AG08395 (cell line): ENCODE measurements around the gene XIRP2.
A peak's percentile ranks its signal among the peaks of the same experiment; 100 is the strongest.
"Not testable (repeated sequence)": the region's sequence is repeated elsewhere in the genome, so short reads cannot be mapped to it uniquely, and the experiment has no call there.

ENCODE experiments used
- DNase-seq: peaks from one replicate; pipeline ENCODE4 v3.0.0; 2012; ENCODE audit warnings: mixed read lengths, low spot score

XIRP2 gene

DNA sequence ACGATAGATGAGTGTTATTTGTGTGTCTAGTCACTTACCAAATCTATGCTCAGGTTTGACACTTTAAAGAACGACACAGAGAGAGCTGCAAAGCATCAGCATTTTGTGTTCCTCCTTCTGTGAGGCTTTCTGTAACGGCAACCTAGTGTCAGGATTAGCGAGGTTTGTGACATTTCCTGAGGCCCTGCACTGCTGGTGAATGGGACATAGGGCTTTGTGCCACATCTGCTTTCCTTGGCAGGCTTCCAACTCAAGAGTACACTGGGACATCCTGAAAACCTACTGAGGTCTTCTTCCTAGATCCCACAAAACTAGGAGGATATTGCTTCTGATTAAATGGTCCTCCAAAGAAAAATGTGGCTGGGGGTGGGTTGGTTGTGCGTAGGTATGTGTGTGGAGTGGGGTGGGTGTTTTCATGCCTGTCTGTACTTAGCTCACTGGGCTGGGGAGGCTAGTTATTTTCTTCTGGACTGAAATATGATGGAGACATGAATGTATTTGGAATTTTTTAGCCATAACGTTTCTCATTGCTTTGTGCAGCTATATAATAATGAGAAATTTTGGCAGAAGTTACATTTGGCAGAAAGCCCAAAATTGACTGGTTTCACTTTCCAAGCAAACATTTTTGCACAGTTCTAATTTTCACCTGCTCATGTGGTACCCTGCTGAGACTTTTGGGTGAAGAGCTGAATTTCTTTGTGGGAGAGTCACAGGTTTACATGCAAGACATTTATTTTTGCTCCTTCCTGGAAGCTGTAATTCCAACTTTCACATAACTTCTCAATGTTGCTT lies 308.4 kb downstream of the XIRP2 start:
- DNase-seq: no peak

DNA sequence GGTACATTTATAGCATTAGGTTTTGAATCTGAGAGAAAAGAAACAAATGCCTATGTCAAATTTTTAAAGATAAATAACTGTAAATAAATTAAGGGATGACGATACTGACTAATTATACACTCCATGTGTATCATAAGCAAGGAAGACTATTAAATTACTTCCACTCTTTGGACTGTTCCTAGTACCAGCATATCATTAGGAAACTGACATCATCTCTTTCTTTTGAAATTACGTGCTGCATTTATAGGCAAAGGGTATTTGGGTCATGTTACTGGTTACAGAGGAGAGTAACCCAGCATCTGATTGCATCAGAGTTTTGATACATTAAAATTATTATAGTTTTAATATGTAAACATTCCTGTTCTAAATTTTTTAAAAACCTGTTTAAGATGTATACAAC lies 309.7 kb downstream of the XIRP2 start:
- no peak for DNase-seq

DNA sequence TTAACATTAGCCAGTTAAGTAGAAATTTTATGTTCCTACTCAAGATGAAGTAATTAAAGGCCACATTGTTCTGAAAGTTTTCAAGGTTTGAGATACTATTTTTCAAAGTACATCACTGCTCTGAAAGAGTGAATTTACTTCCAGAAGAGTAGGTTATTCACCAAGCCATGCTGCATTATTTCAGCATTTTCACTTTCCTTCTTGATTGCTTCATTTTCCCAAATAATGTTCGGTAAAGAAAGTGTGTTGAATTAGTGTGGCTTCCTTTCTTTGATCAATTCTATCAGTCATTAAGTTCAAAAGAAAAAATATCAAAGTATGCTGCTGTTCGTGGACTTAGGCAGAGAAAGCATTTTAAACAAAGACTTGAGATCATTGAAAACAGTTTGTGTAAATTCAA lies 310.3 kb downstream of the XIRP2 start:
- DNase-seq: no peak

DNA sequence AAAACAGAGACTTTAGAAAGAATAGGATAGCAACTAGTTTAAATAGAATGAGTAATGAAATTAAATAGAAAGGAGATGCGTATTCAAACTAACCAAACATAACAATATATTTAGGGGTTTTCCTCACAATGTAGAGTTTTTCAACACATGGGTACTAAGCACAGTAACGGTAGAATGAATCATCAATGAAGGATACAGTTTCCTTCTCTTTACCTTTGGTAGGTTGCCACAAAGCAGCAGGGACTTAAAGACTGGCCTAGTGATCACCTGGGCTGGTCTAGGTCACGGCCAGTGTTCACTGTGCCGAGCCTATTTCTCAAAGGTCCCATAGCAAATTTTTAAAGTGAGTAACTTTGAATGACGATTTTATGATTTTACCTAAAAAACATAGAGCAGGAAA lies 311.7 kb downstream of the XIRP2 start:
- DNase-seq: no peak

DNA sequence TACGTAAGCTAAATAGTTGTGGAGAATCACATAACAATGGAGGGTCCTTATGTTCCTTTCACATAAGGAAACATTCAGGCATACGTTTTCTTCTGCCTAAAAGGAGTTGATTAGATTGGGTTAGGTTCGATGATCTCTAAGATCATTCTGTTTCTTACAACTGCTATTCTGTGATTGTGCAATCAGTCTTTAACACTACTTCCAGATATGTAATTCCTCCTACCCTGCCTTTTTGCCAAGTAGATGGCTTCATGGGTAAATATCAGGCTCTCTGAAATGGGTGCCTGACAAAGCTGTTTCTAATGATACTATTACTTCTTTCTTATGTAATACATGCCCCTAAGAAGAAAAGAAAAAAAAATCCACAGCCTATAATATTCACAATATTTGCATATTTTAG lies 321.5 kb downstream of the XIRP2 start:
- DNase-seq: no peak

DNA sequence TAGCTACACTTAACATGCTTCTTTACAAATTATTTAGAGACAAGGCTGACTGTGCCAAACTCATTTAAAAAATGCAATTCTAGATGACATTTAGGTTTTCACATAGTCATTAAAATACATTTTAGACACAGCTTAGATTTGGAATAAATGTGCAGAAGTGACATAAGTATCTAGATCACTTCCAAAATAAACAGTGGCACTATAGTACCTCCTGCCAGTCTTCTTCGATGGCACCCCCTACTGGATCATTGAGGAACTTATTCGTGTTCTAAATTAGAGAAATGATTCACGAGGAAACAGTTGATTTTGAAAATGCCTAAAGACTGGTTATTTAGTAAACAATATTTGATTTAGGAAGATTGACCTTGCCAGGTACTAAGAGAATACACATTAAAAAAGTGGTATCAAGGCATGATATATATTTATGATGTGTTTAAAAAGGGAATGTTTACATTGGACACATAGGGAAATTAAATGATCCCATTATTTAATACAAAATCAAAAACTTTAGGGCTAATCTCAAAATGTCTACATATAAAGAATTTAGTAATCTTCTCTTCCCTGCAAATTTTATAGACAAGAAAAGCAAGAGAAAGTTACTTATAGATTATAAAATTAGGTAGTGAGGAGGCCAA lies 323.9 kb downstream of the XIRP2 start:
- no peak for DNase-seq

DNA sequence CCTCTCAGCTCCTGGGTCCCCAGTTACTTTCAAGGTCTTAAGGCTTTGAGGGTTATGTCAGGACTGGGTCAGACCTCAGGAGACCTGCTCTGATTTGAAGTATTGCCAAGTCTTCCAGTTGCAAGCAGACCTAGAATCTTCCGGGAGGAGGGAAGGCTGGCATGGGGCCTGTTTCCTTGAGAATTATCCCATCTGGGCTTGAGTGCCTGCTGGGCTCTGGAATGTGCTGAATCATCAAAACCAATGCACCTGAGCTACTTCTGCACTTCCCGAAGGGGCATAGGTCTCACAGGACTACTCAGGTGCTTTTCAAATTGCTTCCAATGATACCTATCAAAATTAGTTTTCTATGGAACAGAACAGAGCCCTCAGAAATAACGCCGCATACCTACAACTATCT lies 327.3 kb downstream of the XIRP2 start:
- DNase-seq: no peak

DNA sequence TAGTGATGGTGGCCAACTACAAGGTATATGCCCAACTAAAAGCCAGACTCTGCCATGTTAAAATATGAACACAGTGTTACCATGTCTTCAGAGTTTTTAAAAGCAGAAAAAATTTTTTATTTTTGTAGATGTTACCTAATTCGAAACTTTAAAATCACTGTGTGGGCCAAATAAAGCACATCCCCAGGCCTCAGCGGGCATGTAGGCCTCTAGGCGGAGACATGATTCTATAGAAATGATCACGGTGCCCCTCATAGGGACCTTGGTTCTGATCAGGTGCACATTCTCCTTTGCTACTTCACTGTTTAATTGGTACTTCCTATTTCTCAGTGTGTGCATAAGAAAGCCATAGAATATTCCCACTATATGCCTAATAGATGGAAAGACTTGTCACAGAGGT lies 349.2 kb downstream of the XIRP2 start:
- no peak for DNase-seq

DNA sequence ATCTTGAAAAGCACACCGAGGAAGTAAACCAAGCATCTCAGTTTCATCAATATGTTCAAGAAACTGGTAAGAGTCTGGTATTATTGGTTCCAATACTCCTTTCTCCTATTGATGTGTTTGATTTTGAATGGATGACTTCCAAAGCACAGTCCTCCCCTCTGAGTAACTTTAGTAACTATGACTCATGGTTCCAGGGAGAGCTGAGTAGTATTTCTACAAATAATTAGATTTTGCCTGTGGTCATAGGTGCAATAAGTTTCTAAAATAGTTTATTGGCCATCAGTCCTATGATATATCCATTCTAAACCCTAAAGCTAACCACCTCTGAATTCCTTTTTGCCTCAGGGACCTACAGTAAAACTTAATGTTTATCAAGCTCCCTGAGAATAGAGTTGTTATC lies 352.4 kb downstream of the XIRP2 start:
- DNase-seq: no peak

DNA sequence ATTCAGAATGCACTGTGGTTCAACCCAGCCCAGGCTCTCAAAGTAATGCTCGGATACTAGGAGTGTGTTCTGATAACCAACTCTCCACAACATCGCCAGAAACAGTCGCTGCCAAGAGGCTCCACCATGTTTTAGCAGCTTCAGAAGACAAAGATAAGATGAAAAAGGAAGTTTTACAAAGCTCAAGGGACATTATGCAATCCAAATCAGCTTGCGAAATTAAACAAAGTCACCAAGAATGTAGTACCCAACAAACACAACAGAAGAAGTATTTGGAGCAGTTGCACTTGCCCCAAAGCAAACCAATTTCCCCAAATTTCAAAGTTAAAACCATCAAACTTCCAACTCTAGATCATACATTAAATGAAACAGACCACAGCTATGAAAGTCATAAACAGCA lies 360.9 kb downstream of the XIRP2 start:
- DNase-seq: no peak

DNA sequence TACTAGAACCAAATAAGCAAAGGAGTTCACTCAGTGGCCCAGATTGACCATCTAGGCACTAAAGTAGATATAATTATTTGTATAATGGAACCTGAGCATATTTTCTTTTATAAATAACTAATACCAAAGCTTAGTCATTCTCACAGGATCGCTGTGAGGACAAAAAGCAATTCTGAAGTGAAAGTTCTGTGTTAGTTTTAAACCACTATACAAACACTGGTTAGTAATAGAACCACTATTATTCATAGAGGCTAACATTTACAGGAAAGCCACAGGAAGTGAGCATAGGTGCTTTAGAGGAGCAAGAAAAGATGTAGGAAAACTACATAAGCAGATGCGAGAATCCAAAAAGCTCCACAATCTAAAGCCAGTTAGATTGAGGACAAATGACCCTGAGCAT lies 364.7 kb downstream of the XIRP2 start:
- no peak for DNase-seq

DNA sequence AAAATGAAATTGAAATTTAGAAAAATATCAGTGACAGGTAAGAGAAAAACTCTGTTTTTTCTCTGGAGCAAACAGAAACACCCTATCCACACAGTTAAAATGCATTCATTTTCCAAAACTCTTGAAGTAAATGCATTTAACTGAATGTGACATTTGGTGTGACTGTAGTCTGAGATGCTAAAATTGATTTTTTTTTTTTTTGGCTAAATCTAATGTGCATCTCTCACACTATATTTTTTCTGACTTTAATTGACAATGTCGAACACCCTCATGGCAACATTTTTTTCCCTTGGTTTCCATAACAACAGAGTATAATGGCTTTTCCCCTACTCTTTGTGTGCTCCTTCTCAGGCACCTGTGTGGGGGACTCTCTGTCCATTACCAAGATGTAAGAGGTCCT lies 366.4 kb downstream of the XIRP2 start:
- DNase-seq: no peak

DNA sequence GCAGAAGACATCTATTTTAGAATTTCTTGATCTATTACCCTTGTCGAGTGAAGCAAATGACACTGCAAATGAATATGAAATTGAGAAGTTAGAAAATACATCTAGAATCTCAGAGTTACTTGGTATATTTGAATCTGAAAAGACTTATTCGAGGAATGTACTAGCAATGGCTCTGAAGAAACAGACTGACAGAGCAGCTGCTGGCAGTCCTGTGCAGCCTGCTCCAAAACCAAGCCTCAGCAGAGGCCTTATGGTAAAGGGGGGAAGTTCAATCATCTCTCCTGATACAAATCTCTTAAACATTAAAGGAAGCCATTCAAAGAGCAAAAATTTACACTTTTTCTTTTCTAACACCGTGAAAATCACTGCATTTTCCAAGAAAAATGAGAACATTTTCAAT lies 370.4 kb downstream of the XIRP2 start:
- no peak for DNase-seq

DNA sequence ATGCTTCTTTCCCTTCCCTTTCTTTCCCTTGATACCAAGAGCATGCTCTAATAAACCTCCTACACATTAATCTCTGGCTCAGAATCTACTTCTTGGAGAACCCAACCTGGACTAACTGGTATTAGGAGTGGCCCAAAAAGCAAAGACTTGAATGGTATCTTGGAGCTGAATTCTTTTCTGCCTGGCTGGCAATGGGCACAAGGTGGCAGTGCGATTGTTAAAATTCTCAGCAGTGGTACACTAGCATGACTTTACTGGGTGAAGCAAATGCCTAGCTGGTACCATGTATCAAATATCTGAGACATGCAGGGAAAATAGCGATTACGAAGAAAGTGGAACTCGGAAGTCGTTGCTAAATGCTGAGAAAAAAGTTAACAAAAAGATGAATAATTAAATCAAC lies 376.1 kb downstream of the XIRP2 start:
- DNase-seq: no peak

DNA sequence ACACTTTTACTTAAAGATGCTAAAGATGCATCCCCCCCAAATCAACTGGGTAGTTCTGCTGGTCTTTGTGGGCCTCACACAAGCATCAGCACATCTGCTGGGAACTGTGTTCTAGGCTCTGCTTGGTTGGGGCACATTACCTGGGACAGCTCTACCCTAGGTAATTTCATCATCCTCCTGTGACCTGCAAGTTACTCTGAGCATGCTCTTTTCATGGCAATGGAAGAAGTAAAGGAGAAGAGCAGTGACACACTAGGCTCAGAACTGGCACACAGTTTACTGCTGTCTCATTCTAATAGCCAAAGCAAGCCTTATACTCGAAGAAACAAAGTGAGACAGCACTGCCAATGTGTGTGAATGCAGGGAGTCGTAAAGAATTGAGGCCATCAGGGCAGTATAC lies 376.7 kb downstream of the XIRP2 start:
- no peak for DNase-seq

DNA sequence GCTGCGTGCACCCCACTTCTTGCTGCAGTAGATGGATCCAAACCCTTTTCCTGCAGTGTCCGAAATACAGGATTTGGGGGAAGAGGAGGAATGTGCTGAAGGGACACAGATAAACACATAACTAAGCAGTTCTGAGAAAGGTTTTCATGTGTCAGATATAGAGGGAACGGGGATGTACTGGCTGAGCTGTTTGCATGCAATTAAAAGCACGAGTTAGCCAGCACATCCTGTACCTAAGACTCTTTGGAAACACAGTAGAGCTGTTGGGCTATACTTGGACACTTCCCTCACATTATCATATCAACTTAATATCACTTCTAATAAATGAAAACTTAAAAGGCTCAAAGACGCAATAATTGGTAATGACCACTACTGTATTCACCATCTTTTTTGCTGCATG lies 377.4 kb downstream of the XIRP2 start:
- DNase-seq: no peak

DNA sequence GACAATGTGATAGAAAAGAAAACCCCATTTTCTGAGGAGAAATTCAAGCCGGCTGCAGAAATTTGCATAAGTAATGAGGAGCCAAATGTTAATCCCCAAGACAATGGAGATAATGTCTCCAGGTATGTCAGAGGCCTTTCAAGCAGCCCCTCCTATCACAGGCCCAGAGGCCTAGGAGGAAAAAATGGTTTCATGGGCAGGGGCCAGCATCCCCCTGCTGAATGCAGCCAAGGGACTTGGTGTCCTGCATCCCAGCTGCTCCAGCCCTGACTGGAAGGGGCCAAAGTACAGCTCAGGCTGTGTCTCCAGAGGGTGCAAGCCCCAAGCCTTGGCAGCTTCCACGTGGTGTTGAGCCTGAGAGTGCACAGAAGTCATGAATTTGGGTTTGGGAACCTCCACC lies 380.0 kb downstream of the XIRP2 start:
- DNase-seq: not testable (repeated sequence)

DNA sequence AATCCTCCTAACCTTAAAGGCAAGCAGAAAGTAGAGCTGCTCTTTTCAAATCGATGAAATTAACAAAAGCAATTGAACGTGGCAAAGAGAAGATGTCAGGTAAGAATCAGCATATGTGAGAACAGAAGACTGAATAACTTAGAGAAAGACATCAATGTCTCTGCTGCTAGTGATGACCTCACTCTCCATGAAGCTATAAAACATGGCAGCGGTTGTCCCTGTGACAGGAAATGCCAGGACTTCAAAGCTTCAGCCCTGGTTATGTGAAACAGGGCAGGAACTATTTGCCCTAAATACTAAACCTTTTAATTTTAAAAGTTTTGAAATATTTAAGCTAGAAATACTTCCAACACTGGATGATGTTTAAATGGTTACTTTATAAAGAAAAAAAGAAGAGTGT lies 383.7 kb downstream of the XIRP2 start:
- no peak for DNase-seq

DNA sequence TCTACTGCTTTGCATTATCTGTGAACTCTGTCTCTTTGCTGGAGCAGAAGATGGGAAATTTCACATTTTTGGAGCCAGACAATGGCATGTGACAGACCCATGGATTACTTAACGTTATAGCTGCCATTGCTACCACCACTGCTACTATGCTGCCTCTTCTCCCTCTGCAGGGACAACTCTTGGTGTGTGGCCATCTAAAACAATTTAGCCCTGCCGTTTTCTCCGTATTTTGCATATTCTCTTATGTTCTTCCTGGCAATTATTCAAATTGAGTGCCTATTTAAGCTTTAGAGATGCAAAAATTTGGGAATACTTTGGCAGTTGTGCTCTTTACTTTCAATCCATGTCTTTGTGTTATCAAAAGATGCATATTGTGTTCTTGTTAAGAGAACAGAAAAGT lies 386.8 kb downstream of the XIRP2 start:
- no peak for DNase-seq

DNA sequence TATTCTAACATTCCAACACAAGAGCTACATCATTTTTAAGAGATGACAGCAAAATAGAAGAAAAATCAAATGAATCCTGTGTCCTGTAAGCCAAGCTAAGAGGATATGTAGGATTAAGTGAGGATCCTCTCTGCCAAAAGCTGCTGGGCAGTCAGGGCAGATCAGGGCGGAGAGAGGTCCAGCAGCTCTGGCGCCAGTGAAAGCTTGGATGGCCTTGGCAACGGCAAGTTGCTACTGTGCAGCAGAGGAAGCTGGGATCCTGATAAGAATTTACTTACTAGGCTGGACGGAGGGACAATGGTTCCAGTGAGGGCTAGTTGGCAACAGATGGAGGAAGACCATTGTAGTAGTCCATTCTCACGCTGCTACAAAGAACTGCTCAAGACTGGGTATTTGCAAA lies 391.5 kb downstream of the XIRP2 start:
- no peak for DNase-seq

DNA sequence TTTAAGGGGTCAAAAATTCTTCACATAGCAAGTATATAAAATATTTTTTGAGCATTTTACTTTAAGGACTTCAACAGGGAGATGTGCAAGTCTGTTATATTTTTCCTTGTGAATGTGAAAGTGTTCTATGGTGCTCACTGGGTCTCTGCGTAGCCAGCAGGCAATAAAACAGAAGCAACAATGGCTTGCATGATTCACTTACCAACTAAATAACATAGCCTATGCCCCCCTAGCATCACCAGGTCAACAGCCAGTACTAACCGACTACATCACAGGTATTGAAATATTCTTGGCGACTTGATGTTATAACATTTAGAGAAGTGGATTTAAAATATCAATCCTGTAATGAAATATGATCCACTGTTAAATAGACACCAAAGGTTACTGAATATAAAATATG lies 398.9 kb downstream of the XIRP2 start:
- no peak for DNase-seq

DNA sequence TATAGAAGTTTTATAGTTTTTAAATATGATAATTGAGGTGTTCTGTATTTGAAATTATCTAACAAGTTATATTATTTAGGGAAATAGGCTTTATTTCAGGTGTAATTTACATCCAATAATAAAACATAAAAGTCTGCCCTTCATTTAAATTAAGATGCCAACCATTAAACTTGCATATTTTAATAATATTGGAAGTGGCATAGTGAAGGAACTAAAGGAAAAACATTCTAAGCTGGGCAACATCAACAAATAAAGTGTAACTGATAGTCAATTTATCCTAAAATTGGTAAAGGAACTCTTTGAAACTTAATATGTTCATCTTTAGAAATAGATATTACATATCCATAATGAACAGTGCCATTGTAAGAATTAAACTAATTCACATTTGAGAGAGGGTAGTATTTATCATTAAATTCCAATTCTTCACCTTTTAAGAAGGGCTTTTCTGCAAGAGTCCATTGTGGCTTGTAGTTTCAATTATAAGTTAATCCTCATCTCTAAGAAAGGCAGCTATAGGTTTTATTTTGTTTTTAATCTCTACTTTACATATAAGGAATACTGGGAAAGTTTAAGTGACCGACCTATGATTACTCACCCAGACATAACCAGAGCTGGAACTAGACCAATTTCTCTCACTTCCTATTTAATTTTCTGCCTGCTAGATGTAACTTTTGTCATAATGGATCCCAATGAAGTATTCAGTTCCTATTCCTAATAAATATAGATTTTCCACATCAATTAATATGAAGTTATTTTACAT lies 401.6 kb downstream of the XIRP2 start:
- no peak for DNase-seq

DNA sequence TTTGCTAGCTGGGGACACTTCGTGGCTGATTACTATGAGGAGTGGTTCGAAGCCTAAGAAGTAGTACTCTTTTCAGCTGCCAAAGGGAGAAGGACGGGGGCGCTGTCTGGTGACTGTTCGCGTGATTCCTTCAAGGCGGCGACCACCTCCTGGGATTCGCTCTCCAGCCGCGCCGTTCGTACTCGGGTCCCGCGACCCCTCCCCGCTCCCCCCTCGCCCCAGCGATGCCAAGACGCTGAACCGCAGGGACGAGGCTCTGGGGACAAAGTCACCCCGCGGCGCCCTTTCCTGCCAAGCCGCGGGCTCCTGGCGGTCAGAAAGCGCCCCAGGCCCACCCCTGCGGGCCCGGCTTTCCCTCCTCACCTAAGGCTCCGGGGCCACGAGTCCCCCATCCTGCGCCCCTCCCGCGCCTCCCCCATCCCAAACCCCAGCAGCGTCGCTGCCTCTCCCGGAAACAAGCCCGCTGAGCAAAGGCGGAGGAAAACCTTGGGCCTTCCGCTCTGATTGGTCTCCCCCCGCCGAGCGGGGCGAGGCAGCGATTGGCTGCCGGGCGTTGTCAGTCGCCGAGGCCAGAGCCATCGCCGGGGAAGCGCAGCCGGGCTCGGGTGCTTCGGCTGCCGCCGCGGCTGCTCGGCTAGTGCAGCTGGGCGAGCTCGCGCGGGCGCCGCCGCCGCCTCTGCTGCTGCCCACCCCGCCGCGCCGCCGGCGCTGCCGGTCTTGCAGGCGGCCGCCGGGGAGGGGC lies 404.3 kb downstream of the XIRP2 start, which contains the start of gene B3GALT1:
B3GALT1 (plus strand) TSS at position 572 of the 742 bp plus-strand sequence.
- peak; percentile 97 for DNase-seq
